HG03575 (cell line): ENCODE results near the gene CRYGN.

Experiments used
- ATAC-seq: cut with Tn5 transposase; IDR thresholded peaks from one replicate; pipeline ENCODE4 v1.9.1; 2021; ENCODE audit not compliant: unreplicated experiment, insufficient number of reproducible peaks, low FRiP score; ENCODE audit errors: extremely low read depth

Gene CRYGN

DNA sequence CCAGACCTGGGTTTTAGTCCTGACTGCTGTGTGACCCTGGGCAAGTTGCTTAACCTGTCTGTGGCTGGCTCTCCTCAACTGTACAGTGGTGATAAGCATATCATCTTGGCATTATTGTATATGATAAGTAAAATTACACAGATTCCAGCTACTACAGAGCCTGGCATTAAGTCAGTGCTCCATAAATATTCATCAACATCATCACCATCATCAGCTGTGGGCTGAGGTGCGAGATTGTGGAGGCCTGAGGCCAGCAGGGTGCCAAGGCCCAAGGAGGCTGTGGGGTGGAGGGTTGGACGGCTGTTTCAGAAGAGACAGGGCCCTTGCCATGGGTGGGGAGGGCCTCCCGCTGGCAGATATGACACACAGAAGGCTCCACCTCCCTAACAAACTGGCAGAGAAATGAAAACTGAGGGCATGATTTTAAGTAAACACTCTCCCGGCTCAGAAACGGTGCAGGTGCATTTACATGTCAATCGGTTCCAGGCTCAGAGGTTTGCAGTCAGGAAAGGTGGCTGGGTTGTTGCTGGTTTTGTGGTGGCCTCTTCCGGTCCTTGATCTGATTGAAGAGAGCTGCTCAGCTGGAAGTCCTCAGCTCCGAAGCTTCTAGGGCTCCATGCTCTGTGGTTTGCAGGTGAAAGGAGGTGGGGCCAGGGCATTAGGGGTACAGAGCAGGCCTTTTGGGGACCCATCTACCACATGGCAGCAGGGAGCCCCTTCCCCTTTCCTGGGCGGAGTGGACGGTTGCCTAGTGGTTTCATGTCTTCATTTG is 10.2 kb downstream of the CRYGN start:
- ATAC-seq: no peak

DNA sequence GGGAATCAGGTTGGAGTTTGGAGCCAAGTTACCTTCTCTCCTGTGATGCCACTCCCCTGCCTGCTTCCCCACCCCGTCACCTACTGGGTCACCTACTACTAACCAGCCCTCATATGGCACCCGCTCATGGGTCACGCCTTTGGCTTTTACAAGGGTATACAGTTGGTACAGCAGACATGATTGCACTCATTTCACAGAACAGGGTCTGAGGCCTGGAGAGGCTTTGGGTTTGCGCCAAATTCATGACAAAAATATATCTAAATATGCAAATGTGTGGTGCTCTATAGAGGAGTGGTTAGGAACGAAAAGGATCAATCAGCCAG is 10.7 kb downstream of the CRYGN start:
- no peak for ATAC-seq

DNA sequence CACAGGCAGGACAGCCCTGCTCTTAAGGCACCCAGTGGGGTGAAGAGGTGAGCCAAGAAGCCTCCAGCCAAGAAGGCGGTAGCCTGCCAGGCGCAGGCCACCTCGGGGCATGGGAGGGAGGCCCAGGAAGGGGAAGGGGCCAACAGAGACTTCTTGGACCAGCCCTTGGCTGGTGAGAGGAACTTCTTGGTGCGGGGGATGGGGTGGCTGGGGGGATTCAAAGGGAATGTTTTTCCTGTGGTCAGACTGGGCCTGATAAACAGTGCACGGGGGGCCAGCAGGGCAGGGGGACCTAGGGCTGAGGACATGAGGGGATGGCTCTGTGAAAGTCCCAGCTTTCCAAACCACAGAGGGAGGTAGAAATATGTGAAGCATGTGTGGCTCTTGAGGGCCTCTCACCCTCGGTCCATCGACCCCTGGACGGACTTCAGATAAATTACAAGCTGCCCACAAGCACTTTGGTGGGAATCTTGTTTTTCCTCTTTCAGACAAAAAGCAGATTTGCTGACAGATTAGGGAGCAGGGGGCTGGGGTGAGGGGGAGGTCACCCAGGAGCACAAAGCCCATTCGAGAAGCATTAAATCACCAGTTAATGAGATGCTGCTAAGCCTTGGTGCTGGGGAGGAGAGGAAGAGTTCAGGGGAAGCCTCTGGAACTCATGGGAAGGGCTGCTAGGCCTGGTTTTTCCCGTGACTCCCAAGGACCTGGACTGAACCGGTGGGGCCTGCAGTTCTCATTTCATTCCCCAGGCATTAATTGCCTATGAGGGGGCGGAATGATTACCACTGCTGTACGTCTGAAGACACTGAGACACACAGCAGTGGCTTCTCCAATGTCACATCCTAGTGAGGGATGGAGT is 11.3 kb downstream of the CRYGN start:
- ATAC-seq: no peak

DNA sequence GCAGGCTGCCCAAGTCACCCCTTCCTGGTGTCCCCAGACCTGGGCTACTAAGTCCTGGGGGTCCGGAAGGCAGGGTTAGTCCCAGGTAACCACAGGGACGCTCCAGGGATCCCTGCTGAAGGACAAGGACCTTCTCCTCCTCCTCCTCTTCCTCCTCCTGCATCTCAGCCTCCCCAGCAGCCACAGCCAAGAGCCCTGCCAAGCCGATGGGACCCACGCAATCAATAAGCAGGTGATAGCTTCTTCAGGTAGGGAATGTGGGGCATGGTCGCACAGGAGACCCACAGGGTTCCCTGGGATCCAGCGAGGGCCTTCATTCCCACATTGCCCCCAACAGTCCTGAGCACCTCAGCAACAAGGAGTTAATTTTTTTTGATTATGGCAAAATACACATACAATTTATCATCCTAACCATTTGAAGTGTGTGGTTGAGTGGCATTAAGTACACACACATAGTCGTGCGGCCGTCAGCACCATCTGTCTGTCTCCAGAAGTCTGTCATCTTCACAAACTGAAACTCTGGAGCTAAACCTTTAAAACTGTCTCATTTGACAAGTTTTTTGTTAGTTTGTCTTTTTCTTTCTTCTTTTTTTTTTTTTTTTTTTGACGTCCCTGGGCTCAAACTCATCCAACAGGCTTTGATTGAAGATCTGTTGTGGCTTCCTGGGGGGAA is 12.1 kb downstream of the CRYGN start:
- no peak for ATAC-seq

DNA sequence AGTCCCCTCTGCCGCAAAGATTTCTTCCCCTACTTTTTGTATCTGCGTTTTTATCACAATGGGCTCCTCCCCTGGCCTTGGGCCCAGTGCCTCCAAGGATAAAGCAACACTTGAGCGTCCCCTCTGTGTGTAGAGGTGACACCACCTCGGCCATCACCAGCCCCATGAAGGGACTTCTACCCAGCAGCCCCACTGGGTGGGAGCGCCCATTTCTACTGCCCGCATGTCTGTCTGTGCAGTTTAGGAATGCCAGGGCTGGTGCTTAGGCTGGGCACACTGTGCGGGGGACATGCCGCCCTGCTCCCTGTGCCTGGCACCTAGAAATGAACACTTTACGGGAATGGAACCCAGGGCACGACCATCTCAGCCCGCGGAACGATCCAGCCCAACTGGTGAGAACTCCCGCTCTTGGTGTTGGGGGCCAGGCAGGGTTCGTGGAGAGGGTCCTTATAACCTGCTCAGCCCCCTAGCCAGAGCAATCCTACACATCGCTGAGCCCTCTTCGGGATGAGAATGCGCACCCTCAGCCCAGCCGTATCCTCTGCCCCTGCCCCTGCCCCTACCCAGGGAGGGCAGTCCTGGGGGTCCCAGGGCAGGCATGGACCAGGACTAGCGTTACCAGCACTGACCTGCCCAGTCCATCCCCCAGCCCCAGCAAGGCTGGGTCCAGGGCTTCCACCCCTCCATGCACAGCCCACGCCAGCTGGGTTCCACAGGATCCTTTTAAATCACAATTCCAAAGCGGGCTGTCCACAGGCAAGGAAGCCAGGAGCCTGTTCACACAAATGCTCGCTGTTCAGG is 12.8 kb downstream of the CRYGN start:
- ATAC-seq: no peak

DNA sequence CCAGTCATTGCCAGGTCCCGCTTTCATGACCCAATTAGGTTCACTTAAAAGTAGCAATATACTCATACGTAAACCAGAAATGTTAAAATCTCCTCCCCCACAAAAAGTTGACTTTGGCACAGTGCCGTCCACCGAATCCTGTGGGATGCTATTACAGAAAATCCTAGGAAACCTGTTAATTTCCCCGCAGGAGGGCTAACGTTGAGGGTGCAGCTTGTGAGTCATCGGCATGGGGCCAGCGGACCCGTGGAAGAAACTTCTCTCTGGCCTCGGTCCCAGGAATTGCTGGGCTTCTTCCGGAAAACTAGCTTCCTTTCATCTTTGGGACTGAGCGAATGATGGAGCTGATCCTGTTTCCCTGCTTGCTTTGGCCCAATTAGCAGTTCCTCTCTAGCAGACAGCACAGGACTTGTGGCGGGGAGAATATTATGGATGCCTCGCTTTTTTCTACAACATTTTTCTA is 13.5 kb downstream of the CRYGN start:
- no peak for ATAC-seq

DNA sequence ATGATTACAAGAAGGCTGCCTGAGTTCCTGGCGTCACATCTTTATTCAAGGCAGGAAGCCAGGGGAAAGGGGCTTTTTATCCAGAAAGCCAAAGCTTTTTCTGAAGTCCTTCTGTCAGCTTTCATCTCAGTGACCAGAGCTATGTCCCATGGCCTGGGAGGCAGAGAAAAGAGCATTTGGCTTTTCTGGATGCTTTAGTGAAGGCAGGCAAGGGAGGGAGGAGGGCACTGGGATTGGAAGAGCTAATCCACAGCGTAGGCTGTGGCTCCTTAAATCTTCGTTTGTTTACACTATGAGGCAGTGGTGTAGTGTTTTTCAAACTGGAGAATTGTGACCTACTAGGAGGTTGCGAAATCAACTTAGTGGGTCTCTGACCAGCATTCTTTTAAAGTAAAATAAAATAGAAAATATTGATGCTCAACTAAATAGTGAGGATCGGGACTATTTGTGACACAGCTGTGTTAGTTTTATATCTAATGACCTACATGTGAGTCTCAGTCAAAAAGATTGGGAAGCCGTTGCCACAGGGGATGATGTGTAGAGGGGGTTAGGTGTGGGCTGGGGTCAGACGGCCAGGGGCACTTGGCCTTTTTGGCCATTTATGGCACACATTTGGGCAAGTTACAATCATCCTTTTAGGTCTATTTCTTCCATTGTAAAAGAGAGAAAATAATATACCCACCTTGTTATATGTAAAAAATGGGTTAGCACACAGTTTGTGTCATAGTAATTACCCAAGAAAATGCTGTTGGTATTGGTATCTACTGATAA is 14.1 kb downstream of the CRYGN start:
- ATAC-seq: no peak

DNA sequence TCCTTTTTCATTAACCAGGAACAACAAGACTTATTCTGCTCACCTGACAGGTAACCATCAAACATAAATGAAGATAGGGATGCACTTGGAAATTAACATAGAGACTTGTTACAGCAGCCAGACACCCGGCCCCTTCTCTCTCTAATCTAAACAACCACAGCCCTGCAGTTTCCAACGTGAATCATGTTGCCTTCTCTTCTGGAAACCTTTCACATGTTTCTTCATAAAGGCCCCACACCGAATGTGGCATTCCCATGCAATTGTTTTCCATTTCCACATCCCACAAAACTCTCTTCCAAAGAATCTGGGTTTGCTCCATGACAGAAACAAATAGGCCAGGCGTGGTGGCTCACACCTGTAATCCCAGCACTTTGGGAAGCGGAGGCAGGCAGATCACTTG is 15.1 kb downstream of the CRYGN start:
- ATAC-seq: no peak

DNA sequence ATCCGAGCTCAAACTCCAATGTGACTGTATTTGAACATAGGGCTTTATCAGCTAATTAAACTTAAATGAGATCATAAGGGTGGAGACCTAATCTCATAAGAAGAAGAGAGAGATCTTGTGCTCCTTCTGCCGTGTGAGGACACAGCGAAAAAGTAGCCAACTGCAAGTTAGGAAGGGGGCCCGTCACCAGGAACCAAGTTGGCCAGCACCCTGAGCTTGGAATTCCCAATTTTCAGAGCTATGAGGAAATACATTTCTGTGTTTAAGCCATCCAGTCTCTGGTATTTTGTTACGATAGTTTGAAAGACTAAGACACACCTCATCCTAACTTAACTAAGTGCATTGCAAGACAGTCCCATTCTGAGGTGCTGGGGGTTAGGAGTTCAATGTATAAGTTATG is 16.0 kb downstream of the CRYGN start:
- no peak for ATAC-seq

DNA sequence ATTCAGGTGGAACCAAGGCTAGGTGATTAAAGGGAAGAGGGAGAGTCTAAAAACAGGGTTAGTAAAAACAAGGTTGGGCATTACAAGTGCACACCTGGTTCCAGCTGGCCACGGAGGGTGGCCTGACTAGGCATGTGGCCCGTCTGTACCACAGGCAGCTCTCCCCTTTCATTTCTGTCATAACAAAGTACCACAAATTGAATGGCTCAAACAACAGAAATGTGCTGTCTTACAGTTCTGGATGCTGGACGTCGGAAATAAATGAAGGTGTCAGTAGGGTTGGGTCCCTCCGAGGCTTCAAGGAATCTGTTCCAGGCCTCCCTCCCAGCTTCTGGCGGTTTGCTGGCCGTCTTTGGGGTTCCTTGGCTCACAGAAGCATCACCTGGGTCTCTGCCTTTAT is 16.7 kb downstream of the CRYGN start:
- no peak for ATAC-seq

DNA sequence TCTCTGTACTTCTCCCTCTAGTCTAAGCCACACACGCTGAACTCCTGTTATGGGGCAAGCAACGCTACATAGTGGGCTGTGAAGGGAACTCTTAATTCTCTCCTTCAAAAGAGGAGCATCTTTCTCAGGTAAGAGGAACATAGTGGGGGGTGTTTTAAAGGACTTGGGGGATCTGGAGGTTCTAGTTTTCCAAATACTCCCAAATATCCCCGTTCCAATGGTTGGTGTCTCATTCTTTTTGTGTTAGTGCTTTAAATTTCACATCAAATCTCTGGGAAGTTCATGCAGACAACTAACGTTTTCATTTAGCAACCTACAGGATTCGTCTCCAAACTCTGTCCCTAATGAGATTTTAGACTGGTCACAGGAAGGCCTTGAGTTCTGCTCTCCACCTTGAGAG is 17.7 kb downstream of the CRYGN start:
- ATAC-seq: no peak

DNA sequence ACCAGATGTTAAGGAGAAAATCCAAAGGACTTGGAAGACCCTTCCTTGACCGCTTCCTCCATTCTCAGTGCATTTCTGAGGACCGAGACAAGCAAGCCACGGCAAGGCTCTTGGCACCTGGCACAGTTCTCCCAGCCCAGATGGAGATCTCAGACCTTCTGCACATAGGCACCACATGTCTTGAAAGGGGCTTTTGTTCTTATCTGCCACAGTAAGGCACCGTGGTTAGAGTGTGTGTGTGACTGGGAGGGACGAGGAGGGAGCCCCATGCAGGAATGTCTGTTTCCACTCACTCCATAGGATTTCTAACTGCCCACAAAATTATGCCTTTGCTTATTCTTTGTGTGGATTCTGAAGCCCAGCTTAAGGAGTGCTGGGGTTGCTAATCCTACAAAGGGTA is 19.8 kb downstream of the CRYGN start:
- no peak for ATAC-seq

DNA sequence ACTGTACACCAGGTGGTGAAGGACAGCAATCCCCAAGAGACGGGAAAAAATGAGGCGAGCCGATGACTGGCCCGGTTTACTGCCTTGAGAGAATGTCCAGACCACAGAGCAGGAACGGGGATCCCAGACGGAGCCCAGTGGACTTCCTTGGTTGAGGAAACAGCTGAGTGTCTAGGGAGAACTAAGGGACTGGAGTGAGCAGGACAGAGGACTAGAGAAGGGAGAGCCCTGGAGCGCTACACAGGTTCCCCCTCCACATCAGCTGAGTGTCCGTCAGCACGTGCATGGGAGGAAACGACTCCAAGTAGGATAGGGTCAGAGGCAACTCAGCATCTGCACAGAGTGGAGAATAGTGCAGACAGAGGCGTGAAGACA is 23.0 kb downstream of the CRYGN start:
- ATAC-seq: no peak

DNA sequence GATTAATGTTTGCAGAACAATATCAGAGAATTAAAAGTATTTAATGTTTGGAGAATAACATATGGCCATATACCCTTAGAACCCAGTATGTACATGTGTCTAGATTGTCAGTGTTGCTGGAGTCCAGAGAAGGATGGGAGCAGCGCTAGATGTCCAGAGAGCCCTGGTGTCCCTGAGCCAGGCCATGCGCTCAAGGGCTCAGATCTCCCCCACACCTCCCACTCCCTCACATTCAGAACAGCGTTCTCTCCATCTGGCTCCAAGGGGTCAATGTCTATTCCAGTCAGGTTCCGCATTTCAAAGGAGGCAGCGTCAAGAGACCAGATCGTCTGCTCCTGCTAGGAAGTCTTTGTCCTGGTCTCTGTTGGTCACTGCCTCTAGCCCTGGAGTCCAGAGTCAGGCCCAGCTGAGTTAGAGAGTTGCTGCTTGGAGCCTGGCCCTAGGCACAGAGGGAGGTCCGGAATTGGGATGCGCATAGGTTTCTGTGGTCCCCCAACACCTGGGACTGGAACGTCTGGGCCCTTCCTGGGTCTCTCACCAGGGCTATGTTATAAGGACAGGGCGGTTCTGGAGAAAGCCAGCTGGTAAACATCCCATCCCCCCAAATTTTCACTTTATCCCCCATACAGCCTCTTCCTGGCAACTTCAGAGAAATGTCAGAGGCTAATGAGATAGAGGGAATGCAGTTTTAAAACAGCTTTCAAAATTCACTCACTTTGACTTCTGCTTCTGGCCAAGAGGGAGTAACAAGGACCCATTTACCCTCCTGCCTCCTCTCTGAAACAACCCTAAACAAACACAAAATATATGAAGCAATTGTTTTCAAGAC is 23.6 kb downstream of the CRYGN start:
- no peak for ATAC-seq

DNA sequence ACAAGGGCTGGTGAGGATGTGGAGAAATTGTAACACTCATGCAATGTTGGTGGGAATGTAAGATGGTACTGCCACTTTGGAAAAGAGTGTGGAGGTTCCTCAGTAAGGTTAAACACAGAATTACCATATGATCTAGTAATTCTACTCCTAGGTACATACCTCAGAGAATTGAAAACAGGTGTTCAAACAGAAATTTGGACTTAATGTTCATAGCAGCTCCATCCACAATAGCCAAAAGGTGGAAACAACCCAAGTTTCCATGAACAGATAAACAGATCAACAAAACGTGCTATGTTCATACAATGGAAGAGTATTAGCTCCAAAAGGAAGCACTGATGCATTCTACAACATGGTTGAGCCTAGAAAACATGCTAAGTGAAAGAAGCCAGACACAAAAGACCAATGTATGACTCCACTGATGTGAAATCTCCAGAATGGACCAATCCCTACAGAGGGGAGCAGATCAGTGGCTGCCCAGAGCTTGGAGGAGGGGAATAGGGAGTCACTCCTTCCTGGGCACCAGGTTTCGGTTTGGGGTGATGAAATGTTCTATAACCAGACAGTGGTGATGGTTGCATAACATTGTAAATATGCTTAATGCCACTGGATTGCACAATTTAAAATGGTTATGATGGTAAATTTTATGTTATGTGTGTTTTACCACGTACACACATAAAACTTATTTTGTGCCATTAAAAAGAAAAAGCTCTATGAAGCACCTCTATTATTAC is 24.4 kb downstream of the CRYGN start:
- ATAC-seq: no peak

DNA sequence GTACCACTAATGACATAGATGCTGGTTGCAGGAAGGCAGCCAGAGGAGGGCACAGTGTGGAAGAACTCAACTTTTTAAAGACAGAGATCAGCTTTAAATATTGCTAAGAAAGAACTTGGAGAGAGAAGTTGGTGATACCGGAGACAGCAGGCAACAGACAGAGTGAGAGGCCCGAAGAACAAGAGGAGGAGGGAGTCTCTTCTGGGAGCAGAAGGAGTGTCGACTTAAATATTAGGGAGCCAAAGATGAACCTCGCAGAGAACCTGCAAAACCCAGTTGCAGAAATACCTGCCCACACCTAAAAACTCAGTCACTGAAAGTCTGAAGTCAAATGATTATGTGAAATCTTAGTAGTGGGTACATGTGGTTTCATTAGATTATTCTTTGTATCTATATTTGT is 26.7 kb downstream of the CRYGN start:
- ATAC-seq: no peak

DNA sequence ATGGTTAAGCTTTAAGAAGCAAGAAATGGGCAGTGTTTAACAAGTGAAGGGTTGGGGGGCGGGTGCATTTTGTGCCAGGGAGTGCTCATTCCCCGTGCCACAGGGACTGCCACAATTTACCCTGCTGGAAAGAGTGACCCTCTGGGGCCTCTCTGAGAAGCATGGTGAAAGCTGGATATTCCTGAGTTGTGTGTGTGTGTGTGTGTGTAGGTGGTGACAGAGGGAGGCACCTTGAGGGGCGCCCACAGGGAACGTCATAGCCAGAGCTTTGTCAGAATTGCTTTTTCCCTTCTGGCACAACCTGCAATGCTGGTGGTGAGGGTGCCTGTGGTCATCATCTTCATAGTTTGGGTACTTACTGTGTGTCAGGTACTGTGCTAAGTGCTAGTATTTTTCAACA is 27.6 kb downstream of the CRYGN start:
- no peak for ATAC-seq
